GM18499 (cell line): ENCODE results near the gene COQ6.
"Not testable (repeated sequence)": the region's sequence is repeated elsewhere in the genome, so short reads cannot be mapped to it uniquely, and the experiment has no call there.

Experiments
- ATAC-seq: cut with Tn5 transposase; IDR thresholded peaks from one replicate; pipeline ENCODE4 v1.9.1; 2021; ENCODE audit warnings: moderate number of reproducible peaks; ENCODE audit not compliant: insufficient read depth, unreplicated experiment

Gene COQ6

DNA sequence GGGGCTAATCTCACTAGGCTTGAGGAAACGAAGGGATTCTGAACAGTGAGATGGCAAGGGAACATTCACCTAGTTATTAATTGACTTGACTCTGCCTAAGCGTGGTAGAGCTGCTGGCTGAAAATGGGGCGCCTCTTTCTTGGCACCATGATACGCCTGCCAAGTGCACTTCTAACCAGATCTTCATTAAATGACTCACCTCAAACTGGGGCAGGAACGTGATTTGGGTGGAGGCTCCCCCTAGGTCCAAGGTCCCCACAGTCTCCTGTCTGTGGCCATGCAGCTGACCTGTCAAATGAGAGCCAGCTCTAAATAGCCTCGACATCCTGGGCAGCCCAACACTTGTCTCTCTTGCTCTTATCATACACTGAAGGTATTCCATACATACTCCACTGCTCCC, 26.0 kb downstream of the COQ6 start:
- no peak for ATAC-seq

DNA sequence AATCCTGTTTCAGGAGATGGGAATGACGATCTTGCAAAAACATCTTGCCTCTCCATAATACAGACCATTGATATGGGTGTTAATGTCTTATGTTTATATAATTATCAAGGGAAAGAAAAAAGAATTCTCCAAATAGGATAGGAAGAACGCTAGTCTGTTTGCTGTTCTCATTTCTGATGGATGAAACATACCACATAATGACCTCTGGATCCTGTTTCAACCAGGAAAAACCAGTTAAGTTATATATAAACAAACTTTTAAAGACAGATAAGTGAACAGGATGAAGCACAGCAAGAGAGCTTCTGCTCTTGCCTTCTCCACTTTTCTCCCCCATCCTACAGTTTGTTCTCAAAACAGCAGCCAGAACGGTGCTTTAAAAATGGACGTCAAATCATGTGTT, 27.8 kb downstream of the COQ6 start:
- no peak for ATAC-seq

GRCh38 chr14:73988065-73988464, 38.0 kb downstream of the COQ6 start:
- no peak for ATAC-seq

DNA sequence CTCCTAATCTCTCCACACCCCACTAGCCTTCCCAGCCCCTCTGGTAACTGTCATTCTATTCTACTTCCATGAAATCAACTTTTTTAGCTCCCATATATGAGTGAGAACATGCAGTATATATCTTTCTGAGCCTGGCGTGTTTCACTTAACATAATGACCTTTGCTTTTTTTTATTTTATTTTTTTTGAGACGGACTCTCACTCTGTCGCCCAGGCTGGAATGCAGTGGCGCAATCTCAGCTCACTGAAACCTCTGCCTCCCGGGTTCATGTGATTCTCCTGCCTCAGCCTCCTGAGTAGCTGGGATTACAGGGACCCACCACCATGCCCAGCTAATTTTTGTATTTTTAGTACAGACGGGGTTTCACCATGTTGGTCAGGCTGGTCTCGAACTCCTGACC, 38.6 kb downstream of the COQ6 start:
- ATAC-seq, result not testable (repeated sequence)

DNA sequence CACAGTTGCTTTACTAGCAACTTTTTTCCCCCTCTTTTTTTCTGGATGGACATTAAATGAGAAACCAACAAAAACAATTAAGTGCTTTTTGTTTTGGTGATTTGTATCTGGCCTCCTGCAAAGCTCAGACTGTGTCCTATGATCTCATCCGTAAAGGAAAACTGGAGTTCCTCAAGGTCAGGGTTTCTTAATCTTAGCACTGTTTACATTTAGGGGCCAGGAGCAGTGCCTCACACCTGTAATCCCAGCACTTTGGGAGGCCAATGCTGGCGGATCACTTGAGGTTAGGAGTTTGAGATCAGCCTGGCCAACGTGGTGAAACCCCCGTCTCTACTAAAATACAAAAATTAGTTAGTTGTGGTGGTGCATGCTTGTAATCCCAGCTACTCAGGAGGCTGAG, 41.0 kb downstream of the COQ6 start:
- no peak for ATAC-seq

- not testable (repeated sequence) for ATAC-seq
Measured at GRCh38 chr14:73994926-73995325, 44.8 kb downstream of the COQ6 start.

GRCh38 chr14:73995977-73996378, 45.9 kb downstream of the COQ6 start:
- ATAC-seq, result no peak

DNA sequence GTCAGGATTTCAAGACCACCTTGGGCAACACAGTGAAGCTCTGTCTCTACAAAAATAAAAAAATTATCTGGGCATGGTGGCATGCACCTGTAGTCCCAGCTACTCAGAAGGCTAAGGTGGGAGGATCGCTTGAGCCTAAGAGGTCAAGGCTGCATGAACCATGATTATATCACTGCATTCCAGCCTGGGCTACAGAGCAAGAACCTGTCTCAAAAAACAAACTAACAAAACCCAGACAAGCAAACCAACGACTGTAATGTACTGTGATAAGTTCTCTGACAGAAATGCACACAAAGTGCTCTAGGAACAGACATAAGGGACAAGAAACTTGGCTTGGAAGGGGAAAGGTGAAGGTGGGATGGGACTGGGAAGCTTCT, 46.6 kb downstream of the COQ6 start:
- no peak for ATAC-seq

DNA sequence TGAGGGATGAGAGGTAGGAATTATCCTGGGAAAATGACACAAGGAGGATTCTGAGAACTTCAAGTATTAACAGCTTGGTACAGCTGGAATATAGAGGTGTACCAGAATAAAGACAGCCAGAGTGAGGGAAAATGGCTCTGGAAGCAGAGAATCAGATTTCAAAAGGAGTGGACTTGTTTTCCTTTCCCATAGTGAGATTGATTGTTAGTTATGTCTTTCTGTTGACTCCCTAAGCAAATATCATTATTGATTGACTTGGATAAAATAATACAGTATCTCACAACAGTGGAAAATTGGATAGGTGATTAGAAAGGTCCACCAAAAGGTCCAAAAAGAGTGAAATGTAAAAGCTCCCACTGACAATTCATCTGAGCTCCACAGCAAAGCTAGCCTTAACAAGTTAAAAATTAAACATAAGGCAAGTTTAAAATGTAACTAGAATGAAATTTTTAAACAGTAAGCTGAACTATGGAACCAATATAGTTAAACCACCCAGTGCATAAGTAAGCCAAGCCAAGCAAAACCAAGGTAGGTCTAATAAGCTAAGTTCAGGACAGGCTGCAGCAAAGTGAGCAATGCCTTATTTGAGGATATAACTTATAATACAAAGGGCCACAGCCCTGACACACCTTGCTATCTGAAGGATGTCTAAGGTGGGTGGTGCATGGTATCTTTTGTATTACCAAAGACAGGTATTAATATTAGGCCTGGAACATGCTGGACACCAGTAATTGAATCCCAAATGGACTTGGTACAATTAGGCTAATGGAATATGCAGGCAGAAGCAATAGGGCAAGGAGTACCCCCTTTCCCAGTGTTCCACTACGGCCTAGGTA, 47.2 kb downstream of the COQ6 start:
- no peak for ATAC-seq

DNA sequence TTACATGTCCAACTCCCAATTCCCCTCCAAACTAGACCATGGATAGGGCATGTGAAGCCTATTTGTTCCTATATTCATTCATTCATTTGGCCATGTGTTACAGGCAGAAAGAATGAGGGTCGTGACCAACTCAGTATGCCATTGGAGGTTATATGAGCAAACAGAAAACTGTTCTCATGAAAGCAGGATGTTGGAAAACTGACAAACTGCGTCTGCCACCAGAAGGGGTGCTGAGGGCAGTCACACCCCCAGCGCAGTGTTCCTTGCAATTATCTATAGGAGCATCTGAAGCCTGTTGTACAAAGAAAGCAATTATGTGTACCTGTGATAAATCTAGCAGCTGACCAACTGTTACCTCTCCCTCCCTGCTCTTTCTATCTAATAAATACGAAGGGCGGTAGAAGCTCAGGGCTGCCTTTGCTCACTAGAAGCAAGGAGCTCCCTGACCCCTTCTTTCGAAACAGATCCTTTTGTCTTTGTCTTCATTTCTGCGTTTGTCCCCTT, 47.9 kb downstream of the COQ6 start:
- no peak for ATAC-seq

GRCh38 chr14:73998726-73999125, 48.6 kb downstream of the COQ6 start:
- no peak for ATAC-seq

GRCh38 chr14:74005664-74006063, 55.6 kb downstream of the COQ6 start:
- not testable (repeated sequence) for ATAC-seq

DNA sequence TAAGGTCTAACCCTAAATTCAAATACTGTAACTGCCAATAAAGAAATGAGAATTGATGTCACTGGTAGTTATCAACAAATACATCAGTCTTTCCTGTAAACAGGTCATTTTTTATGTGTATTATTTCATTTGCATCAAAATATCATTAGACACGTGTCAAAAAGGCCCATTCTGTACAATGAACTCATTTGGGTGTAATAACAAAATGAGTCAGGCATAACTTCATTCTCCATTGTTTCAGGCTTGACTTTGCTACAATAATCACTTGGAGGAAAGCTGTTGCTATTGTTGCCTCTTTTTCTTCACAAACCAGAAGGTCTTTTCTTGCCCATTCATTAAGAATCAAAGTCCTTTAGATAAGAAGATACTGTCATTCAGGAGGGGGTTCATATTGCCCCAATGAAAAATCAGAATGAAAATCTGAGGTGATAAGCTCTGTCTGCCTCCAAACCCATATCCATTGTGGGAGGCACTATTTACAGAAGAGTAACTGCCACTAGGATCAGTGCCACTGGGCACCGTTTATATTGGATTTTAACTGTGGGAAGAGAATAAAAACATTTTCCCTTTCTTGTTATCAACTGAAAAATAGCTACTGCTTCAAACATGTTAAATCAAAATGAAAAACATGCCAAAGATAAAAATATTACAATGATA, 58.9 kb downstream of the COQ6 start:
- ATAC-seq, result no peak
